Breast epithelium (tissue), 4 donors: ENCODE data around the gene CRYBB3. TPM values are rescaled to one million over a fixed set of nuclear protein-coding genes. Genes with fewer than 3 reads are reported as not detected.
A peak's percentile ranks its signal among the peaks of the same experiment; 100 is the strongest.

Source experiments
- DNase-seq, 2 donors: peaks; one replicate each; pipeline ENCODE4 v3.0.0-alpha.2; 2019; ENCODE audit warnings: low spot score in 2 of 2
- H3K27ac ChIP-seq, 2 donors: fragments of 200-600 bp; sonication (generic) in 1 of 2; one replicate each; pipeline ENCODE4 v1.5.1; 2016 to 2019; ENCODE audit warnings: mild to moderate bottlenecking in 1 of 2
- H3K27me3 ChIP-seq, 2 donors: fragments of 200-600 bp; sonication (generic) in 1 of 2; one replicate each; pipeline versions ENCODE4 v1.5.1 to v1.6.0; 2017 to 2019; ENCODE audit warnings: control low read depth in 1 of 2, mild to moderate bottlenecking in 1 of 2
- H3K36me3 ChIP-seq: fragments of 200-600 bp; one replicate; pipeline ENCODE4 v1.5.1; 2019
- H3K4me1 ChIP-seq, 2 donors: fragments of 200-600 bp; sonication (generic); one replicate each; pipeline ENCODE4 v1.5.1; 2016 to 2019; ENCODE audit warnings: control low read depth in 1 of 2
- H3K4me3 ChIP-seq, 3 donors: fragments of 200-600 bp; sonication (generic); 1 replicate in 2 of 3; 2 replicates in 1 of 3; pipeline ENCODE4 v1.5.1; 2016 to 2019; ENCODE audit warnings: mild to moderate bottlenecking in 3 of 3, moderate library complexity in 2 of 3
- H3K9me3 ChIP-seq, 2 donors: fragments of 200-600 bp; sonication (generic) in 1 of 2; one replicate each; pipeline ENCODE4 v1.5.1; 2016 to 2019; ENCODE audit warnings: control low read depth in 1 of 2
- POLR2A ChIP-seq: fragments of 450-650 bp; IDR thresholded peaks from one replicate; pipeline ENCODE4 v1.6.1; 2016; ENCODE audit warnings: antibody characterized with exemption, mild to moderate bottlenecking, moderate library complexity
- POLR2AphosphoS5 ChIP-seq, 3 donors: sonication (generic); formaldehyde crosslinking; IDR thresholded peaks; one replicate each; pipeline ENCODE4 v1.6.1; 2017; ENCODE audit warnings: antibody characterized with exemption in 3 of 3
- intact Hi-C: fragments of 100-400 bp; cut with DNase I; formaldehyde crosslinking; loops from one replicate; pipeline ENCODE4 v1.15.1; 2023; ENCODE audit warnings: low total_unique reads
- total RNA-seq, 3 donors: library from RNA; depleted of rRNA; stranded (reverse); fragments of >200 nt; gene quantifications; one replicate each; pipeline ENCODE4 v1.1.0, GENCODE V29; 2016
- TF ChIP-seq, protein P1 (sequence below), 3 donors: fragments of 450-650 bp; IDR thresholded peaks; one replicate each; pipeline ENCODE4 v1.5.1; 2016 to 2017; ENCODE audit warnings: antibody characterized with exemption in 3 of 3, mild to moderate bottlenecking in 3 of 3, moderate library complexity in 3 of 3

Gene CRYBB3
- total RNA-seq, 3 donors from 2014 or later = 0.66 TPM; not detected in 2

DNA sequence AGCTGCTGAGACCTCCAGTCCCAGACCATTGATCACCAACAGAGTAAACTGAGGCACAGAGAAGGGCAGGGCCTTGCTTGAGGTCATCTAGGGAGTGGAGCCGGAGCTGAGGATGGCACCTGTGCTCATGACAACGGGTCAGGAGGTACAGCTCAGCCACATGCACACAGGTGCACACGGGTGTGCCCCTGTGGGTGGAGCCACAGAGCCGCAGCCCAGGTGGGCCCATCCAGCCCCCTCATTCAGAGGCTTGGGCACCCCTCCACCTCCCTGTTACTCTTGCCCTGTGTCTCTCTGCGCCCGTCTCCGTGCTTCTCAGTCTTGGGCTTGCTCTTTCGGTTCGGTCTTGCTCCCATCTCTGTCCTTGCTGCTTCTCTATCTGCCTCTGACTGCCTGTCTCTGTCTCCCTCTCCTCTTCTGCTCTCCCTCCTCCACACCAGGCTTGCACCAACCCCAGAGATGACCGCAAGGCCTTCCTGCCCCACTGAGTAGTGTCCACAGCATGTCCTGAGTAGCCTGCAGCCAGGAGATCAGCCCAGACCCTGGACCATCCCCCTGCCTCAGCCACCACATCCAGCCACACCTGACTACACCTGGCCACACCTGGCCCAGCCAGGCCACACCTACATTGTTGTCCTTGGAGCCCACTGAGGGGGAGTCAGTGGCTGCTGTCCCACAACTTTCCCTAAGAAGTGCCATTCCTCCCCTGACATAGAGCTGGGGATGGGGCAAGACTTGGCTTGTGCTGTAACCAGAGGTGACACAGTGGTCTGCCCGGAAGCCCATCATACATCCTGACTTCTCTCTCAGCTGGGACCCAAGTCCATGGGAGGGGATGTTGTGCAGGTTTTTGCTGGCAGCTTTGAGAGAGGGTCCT is 39.3 kb upstream of the CRYBB3 start:
- Histone ChIP-seq H3K36me3 (no peaks in the 10 kb centered on the region), H3K9me3 (no peaks in the 10 kb centered on the region), H3K27ac (peak overlapping the region; percentile 49 to 65), H3K4me1 (peaks cover 0 to 4% of the 10 kb centered on the region in 2 donors), H3K27me3 (no peaks in the 10 kb centered on the region), H3K4me3 (no peak overlapping the region)
- DNase-seq = no peak
- intact Hi-C loops = loop anchor here (10.0 kb wide), 1 partner anchor 46 kb away; no protein-coding TSS in a partner anchor
- TF ChIP-seq, protein P1, sequence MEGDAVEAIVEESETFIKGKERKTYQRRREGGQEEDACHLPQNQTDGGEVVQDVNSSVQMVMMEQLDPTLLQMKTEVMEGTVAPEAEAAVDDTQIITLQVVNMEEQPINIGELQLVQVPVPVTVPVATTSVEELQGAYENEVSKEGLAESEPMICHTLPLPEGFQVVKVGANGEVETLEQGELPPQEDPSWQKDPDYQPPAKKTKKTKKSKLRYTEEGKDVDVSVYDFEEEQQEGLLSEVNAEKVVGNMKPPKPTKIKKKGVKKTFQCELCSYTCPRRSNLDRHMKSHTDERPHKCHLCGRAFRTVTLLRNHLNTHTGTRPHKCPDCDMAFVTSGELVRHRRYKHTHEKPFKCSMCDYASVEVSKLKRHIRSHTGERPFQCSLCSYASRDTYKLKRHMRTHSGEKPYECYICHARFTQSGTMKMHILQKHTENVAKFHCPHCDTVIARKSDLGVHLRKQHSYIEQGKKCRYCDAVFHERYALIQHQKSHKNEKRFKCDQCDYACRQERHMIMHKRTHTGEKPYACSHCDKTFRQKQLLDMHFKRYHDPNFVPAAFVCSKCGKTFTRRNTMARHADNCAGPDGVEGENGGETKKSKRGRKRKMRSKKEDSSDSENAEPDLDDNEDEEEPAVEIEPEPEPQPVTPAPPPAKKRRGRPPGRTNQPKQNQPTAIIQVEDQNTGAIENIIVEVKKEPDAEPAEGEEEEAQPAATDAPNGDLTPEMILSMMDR (IDR thresholded peaks at IDR 0.05) = no peak
- TF ChIP-seq POLR2AphosphoS5 (IDR thresholded peaks at IDR 0.05) = no peak
- TF ChIP-seq POLR2A = no peak

DNA sequence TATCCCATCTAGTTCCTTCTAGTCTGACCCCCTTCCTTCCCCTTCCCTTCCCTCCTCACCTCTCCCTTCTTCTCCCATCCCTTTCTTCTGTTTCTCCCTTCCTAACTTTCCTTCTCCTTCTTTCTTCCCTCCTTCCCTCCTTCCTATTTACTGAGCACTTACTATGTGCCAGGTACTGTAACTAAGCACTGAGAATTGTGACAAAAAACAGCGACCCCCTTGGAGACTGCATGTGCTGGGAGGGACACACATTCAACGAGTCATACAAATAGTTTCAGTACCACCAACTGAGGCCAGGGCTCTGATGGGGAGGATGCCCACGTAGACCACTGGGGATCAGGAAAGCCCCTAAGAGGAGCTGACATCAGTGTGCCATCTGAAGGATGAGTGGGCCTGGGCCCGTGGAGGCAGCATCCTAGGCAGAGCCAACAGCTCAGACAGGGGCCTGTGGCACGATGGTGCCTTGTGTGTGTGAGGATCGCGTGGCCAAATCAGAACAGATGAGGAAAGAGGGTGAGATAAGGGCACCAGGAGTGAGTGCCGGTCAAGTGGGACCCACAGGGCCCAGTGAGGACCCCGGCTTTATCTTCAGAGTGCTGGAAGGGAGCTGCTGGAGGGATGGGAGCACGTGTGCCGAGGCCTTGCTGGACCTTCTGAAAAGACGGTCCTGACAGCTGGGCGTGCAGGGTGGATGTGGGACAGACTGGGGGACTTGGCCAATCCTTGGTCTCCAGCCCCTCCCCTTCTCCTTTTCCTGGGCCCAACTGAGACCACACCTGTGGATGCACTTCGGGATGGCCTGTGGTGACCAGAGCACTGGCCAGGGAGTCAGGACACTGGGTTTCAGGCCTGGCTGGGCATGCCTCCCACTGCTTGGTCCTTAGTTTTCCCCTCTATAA is 38.4 kb upstream of the CRYBB3 start:
- no peak for DNase-seq
- H3K4me3 ChIP-seq = no peak overlapping the region
- H3K4me1 ChIP-seq = peaks cover 0 to 5% of the 10 kb centered on the region in 2 donors
- H3K9me3 ChIP-seq = no peaks in the 10 kb centered on the region
- H3K36me3 ChIP-seq = no peaks in the 10 kb centered on the region
- intact Hi-C loops = loop anchor here (10.0 kb wide), 1 partner anchor 46 kb away; no protein-coding TSS in a partner anchor
- TF ChIP-seq, protein P1 (IDR thresholded peaks at IDR 0.05) = no peak
- no peak for TF ChIP-seq POLR2AphosphoS5 (IDR thresholded peaks at IDR 0.05)
- TF ChIP-seq POLR2A = no peak
- H3K27me3 ChIP-seq = no peaks in the 10 kb centered on the region
- peak overlapping the region; percentile 4 to 65 for H3K27ac ChIP-seq

- Histone ChIP-seq H3K36me3 (no peaks in the 10 kb centered on the region), H3K9me3 (no peaks in the 10 kb centered on the region), H3K4me3 (no peak overlapping the region), H3K27ac (peak overlapping the region; percentile 4 to 65), H3K27me3 (no peaks in the 10 kb centered on the region), H3K4me1 (peaks cover 0 to 5% of the 10 kb centered on the region in 2 donors)
- no peak for DNase-seq
- TF ChIP-seq POLR2A = no peak
- TF ChIP-seq, protein P1 (IDR thresholded peaks at IDR 0.05) = no peak
- no peak for TF ChIP-seq POLR2AphosphoS5 (IDR thresholded peaks at IDR 0.05)
- intact Hi-C loops = loop anchor here (10.0 kb wide), 1 partner anchor 47 kb away; no protein-coding TSS in a partner anchor
These were observed 37.6 kb upstream of the CRYBB3 start for GRCh38 chr22:25161916-25162530.

DNA sequence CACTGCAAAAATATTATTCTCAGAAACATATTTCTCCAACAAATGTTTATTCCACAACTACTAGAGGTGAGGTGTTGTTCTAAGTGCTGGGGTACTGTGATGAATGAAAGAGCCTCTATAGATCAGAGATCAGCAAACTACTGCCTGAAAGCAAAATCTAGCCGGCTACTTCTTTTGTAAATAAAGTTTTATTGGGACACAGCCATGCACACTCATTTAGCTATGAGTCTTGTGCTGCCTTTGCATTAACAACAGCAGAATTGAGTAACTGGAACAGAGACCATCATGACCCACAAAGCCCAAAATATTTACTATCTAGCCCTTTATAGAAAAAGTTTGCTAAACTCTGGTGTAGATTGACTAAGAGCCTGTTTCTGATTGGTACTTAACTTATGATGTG is 37.1 kb upstream of the CRYBB3 start:
- peaks cover 0 to 5% of the 10 kb centered on the region in 2 donors for H3K4me1 ChIP-seq
- intact Hi-C loops = loop anchor here (10.0 kb wide), 1 partner anchor 48 kb away; no protein-coding TSS in a partner anchor
- no peaks in the 10 kb centered on the region for H3K36me3 ChIP-seq
- no peaks in the 10 kb centered on the region for H3K9me3 ChIP-seq
- TF ChIP-seq, protein P1 (IDR thresholded peaks at IDR 0.05) = no peak
- TF ChIP-seq POLR2A = no peak
- TF ChIP-seq POLR2AphosphoS5 (IDR thresholded peaks at IDR 0.05) = no peak
- H3K27ac ChIP-seq = peak overlapping the region in 1 of 2 donors; percentile 36
- H3K27me3 ChIP-seq = no peaks in the 10 kb centered on the region
- H3K4me3 ChIP-seq = no peak overlapping the region
- DNase-seq = no peak
